DOHH2 (cell line): ENCODE results near the gene THYN1.

Experiments used
- CTCF ChIP-seq: fragments of 200-600 bp; sonication (generic); IDR thresholded peaks from one replicate; pipeline ENCODE4 v1.5.1; 2014; ENCODE audit warnings: antibody characterized with exemption, mild to moderate bottlenecking, low read depth, low read length; ENCODE audit not compliant: poor library complexity, severe bottlenecking
- EZH2phosphoT487 ChIP-seq: fragments of 200-600 bp; sonication (generic); IDR thresholded peaks from 2 replicates; pipeline ENCODE4 v1.6.1; 2017; ENCODE audit warnings: borderline replicate concordance, mild to moderate bottlenecking, antibody characterized with exemption, low read length, moderate library complexity, mixed read lengths

- TF ChIP-seq CTCF (no peak), EZH2phosphoT487 (no peak)
Measured at GRCh38 chr11:134264966-134265764, 12.0 kb upstream of the THYN1 start.
